ENCODE data around the gene KIAA0930.

Gene KIAA0930

DNA sequence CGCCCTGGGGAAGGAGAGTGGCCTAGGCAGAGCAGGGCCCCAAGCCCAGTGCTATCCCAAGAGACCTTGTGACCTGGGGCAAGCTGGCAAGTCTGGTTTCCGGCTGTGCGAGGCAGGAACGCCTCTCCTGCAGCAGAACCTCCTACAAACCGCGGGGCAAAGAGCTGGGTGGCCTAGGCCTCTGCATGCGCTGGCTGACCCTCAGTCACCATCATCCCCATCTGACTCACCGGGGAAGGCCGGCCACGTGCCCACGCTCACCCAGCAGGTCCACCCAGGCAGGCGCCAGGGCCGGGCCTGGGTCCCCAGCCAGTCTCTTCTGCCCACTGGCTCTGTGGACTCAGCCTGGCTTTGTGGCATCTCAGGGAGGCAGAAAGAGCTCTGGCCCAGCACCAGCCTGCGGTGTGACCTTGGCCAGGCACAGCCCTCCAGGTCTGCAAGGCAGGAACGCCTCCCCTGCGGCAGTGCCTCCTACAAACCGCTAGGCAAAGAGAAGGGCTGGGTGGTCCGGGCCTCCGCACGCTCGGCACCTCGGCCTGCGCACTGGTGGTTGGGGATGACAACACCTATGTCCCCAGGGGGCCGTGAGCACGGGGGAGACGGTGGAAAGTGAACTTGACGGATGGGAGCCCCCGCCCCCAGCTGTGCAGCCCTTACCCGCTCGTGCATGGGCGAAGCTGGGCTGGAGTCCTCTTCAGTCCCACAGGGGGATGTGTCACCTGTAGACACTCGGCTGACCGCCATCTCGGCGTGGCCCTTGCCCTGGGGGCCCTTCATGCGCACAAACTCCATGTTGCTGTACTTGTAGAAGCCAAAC is 38.2 kb downstream of the KIAA0930 start:
- no peak for DNase-seq (ENCODE audit: low read depth, low spot score)
- no peak overlapping the region for H3K4me3 ChIP-seq (ENCODE audit: low read depth, low read length)
- in situ Hi-C loops (cut with HindIII; ENCODE audit: low sequenced_read_pairs): no loop called here
- TF ChIP-seq, protein P1, sequence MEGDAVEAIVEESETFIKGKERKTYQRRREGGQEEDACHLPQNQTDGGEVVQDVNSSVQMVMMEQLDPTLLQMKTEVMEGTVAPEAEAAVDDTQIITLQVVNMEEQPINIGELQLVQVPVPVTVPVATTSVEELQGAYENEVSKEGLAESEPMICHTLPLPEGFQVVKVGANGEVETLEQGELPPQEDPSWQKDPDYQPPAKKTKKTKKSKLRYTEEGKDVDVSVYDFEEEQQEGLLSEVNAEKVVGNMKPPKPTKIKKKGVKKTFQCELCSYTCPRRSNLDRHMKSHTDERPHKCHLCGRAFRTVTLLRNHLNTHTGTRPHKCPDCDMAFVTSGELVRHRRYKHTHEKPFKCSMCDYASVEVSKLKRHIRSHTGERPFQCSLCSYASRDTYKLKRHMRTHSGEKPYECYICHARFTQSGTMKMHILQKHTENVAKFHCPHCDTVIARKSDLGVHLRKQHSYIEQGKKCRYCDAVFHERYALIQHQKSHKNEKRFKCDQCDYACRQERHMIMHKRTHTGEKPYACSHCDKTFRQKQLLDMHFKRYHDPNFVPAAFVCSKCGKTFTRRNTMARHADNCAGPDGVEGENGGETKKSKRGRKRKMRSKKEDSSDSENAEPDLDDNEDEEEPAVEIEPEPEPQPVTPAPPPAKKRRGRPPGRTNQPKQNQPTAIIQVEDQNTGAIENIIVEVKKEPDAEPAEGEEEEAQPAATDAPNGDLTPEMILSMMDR (IDR thresholded peaks at IDR 0.05; ENCODE audit: low read depth, low read length): no peak

DNA sequence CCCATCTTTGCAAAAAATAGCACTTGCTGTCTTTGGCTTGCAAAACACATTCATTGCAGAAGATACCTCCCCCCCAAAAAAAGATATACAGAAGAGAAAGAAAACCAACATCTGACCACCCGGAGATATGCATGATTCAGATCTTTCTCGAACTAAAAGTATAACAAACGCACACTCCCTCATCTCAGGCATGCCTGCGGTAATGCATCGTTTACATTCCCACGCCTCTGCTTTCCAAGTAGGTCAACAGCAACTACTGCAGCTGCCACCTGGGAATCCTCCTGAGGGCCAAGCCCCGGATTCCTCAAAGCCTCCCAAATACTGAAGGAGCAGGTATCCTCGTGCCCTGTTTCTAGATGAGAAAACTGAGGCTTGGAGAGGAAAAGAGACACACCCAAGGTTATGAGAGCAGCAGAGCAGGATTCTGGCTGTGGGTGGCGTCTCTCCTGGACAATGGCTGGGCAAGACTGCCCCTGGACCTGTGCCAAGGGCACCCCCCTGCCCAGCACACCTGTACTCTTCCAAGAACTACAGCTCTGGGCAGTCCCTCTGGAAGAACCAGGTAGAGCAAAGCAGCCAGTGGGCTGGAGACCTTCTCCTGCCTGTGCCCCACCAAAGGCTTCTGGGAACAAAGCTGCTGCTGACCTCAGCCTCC is 38.9 kb downstream of the KIAA0930 start:
- no peak overlapping the region for H3K4me3 ChIP-seq (ENCODE audit: low read depth, low read length)
- DNase-seq (ENCODE audit: low read depth, low spot score): peak; percentile 96
- TF ChIP-seq, protein P1 (IDR thresholded peaks at IDR 0.05; ENCODE audit: low read depth, low read length): no peak
- in situ Hi-C loops (cut with HindIII; ENCODE audit: low sequenced_read_pairs): no loop called here

DNA sequence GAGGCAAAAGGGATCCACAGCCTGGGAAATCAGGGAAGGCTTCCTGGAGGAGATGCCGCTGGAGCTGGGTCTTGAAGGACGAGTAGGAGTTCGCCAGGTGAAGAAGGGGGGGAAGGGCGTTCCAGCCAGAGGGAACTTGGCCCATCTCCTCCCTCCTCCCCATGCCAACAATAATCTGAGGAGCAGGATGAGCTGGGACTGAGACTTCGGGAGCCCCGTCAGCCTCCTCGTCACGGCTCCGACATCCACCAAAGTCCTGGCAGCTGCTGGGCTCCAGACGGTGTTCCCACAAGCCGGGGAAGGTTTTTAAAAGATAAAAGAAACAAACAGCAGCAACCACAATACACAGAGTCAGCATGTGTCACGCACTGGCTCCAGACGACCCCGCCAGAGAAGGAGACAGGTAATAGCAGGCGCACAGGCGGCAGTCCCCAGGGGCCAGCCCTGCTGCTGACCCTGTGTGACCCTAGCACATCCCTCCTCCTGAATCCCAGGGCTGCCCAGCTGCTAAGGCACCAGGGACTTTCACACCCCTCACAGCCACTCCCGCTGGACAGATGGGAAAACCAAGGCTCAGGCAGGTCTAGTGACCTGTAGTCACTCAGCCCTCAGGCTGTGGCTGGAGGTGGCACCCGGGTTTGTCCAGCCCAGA is 39.7 kb downstream of the KIAA0930 start:
- peak; percentile 90 for DNase-seq (ENCODE audit: low read depth, low spot score)
- TF ChIP-seq, protein P1 (IDR thresholded peaks at IDR 0.05; ENCODE audit: low read depth, low read length): no peak
- H3K4me3 ChIP-seq (ENCODE audit: low read depth, low read length): no peak overlapping the region
- in situ Hi-C loops (cut with HindIII; ENCODE audit: low sequenced_read_pairs): no loop called here

DNA sequence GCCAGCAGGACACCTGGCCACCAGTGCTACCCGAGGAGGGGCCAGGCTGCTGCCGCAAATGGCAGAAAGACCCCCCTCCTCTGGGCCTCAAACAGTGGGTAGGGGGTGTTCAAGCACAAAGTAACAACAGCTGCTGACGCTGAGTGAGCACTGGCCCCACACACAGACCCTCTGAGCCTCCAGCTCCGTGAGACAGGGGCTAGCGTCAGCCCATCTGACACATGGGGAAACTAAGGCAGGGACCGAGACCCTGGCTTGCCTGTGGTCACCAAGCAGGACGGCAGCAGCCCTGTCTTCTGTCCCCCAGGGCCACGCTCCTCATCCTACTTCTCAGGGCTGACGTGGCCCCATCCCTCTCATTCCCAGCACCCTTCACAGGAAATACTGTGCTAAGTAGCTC is 40.5 kb downstream of the KIAA0930 start:
- no peak for DNase-seq (ENCODE audit: low read depth, low spot score)
- in situ Hi-C loops (cut with HindIII; ENCODE audit: low sequenced_read_pairs): no loop called here
- TF ChIP-seq, protein P1 (IDR thresholded peaks at IDR 0.05; ENCODE audit: low read depth, low read length): no peak
- H3K4me3 ChIP-seq (ENCODE audit: low read depth, low read length): no peak overlapping the region

DNA sequence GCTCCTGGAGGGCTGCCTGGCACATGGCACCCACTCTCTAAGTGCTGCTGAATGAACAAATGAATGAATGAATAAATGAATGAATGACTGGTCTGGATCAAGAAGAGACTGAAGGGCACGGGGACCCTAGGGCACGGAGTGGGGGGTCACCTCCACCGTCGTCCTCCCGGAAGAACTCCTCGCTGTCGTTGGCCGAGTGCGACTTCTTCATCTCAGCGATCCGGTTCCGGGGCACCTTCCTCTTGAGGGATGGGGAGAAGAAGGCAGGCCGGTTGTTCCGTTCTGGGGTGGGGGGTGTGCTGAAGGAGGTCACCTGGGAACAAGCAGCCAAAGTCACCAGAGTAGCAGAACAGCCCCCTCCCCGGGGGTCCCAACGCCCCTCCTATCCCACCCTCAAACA is 41.0 kb downstream of the KIAA0930 start:
- in situ Hi-C loops (cut with HindIII; ENCODE audit: low sequenced_read_pairs): no loop called here

DNA sequence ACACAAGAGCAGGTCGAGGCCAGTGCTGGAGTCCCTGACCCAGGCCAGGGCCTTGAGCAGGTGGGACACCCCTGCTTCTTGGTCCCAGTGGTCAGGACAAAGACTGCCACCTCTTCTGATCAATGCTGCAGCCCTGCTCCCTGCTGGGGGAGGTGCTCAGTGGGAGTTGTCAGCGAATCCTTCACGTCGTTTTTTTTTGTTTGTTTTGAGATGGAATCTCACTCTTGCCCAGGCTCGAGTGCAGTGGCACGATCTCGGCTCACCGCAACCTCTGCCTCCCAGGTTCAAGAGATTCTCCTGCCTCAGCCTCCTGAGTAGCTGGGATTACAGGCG is 42.3 kb downstream of the KIAA0930 start:
- TF ChIP-seq, protein P1 (IDR thresholded peaks at IDR 0.05; ENCODE audit: low read depth, low read length): no peak
- in situ Hi-C loops (cut with HindIII; ENCODE audit: low sequenced_read_pairs): no loop called here
- DNase-seq (ENCODE audit: low read depth, low spot score): no peak
- no peak overlapping the region for H3K4me3 ChIP-seq (ENCODE audit: low read depth, low read length)

More for the DNA sequence above, 41.0 kb downstream of the KIAA0930 start:
- TF ChIP-seq, protein P1 (IDR thresholded peaks at IDR 0.05; ENCODE audit: low read depth, low read length): no peak
- H3K4me3 ChIP-seq (ENCODE audit: low read depth, low read length): no peak overlapping the region
- DNase-seq (ENCODE audit: low read depth, low spot score): no peak

Data from astrocyte of the spinal cord (primary cell).